SK-N-SH treated with all-trans-retinoic acid at 6 μM for 48 hours (cell line): ENCODE measurements around the gene TDRKH.

Experiments
- ATAC-seq: fragments of 200-7000 bp; cut with Tn5 transposase; 3 replicates; pipeline ENCODE4 v1.9.1; 2020; ENCODE audit warnings: mild to moderate bottlenecking, moderate library complexity
- ARNTL ChIP-seq: fragments of 450-650 bp; formaldehyde crosslinking; IDR thresholded peaks from 2 replicates; pipeline ENCODE4 v1.5.0; 2020; ENCODE audit warnings: low read depth, mild to moderate bottlenecking, moderate library complexity, borderline replicate concordance
- BACH2 ChIP-seq: fragments of 250-450 bp; sonication (Bioruptor Pico); IDR thresholded peaks from 2 replicates; pipeline ENCODE4 v1.9.0; 2021; ENCODE audit warnings: mild to moderate bottlenecking, borderline replicate concordance
- CREB5 ChIP-seq: fragments of 250-450 bp; sonication (Bioruptor Pico); IDR thresholded peaks from 2 replicates; pipeline ENCODE4 v1.5.1; 2020; ENCODE audit warnings: low read depth, mild to moderate bottlenecking, moderate library complexity
- CSDC2 ChIP-seq: fragments of 250-450 bp; sonication (Bioruptor Pico); IDR thresholded peaks from 2 replicates; pipeline ENCODE4 v1.5.0; 2020; ENCODE audit warnings: mild to moderate bottlenecking, moderate library complexity
- ESRRG ChIP-seq: fragments of 250-450 bp; sonication (Bioruptor Pico); IDR thresholded peaks from 2 replicates; pipeline ENCODE4 v1.6.1; 2021; ENCODE audit warnings: mild to moderate bottlenecking
- GLIS3 ChIP-seq: fragments of 250-450 bp; sonication (Bioruptor Pico); IDR thresholded peaks from 2 replicates; pipeline ENCODE4 v1.5.0; 2020; ENCODE audit warnings: mild to moderate bottlenecking, moderate library complexity
- ISL1 ChIP-seq: fragments of 250-450 bp; sonication (Bioruptor Pico); IDR thresholded peaks from 2 replicates; pipeline ENCODE4 v2.1.2; 2022; ENCODE audit warnings: mild to moderate bottlenecking, moderate library complexity
- OSR1 ChIP-seq: fragments of 250-450 bp; sonication (Bioruptor Pico); IDR thresholded peaks from 2 replicates; pipeline ENCODE4 v1.8.0; 2022; ENCODE audit warnings: moderate library complexity, mild to moderate bottlenecking, inconsistent platforms
- PPARA ChIP-seq: fragments of 250-450 bp; sonication (Bioruptor Pico); IDR thresholded peaks from 2 replicates; pipeline ENCODE4 v1.5.0; 2020; ENCODE audit warnings: mild to moderate bottlenecking, borderline replicate concordance
- RARB ChIP-seq: fragments of 250-450 bp; sonication (Bioruptor Pico); IDR thresholded peaks from 2 replicates; pipeline ENCODE4 v1.8.0; 2021; ENCODE audit warnings: mild to moderate bottlenecking, moderate library complexity
- SNAI2 ChIP-seq: fragments of 250-450 bp; sonication (Bioruptor Pico); IDR thresholded peaks from 2 replicates; pipeline ENCODE4 v1.5.0; 2020; ENCODE audit warnings: mild to moderate bottlenecking, moderate library complexity
- TCF4 ChIP-seq: fragments of 250-450 bp; sonication (Bioruptor Pico); IDR thresholded peaks from 2 replicates; pipeline ENCODE4 v1.8.0; 2021; ENCODE audit warnings: mild to moderate bottlenecking, moderate library complexity, borderline replicate concordance
- TOX ChIP-seq: fragments of 250-450 bp; sonication (Bioruptor Pico); IDR thresholded peaks from 2 replicates; pipeline ENCODE4 v1.8.0; 2021; ENCODE audit warnings: mild to moderate bottlenecking, moderate library complexity, borderline replicate concordance
- TSHZ2 ChIP-seq: fragments of 250-450 bp; sonication (Bioruptor Pico); IDR thresholded peaks from 2 replicates; pipeline ENCODE4 v1.5.0; 2020; ENCODE audit warnings: mild to moderate bottlenecking, moderate library complexity
- ZC3H10 ChIP-seq: fragments of 250-450 bp; sonication (Bioruptor Pico); IDR thresholded peaks from 2 replicates; pipeline ENCODE4 v1.5.1; 2021; ENCODE audit warnings: mild to moderate bottlenecking, moderate library complexity
- ZFP3 ChIP-seq: fragments of 250-450 bp; sonication (Bioruptor Pico); IDR thresholded peaks from 2 replicates; pipeline ENCODE4 v1.5.0; 2020; ENCODE audit warnings: mild to moderate bottlenecking, moderate library complexity
- ZFP30 ChIP-seq: fragments of 450-650 bp; formaldehyde crosslinking; IDR thresholded peaks from 2 replicates; pipeline ENCODE4 v1.5.0; 2022; ENCODE audit warnings: mild to moderate bottlenecking, moderate library complexity
- ZNF565 ChIP-seq: fragments of 450-650 bp; formaldehyde crosslinking; conservative IDR thresholded peaks from 2 replicates; pipeline ENCODE4 v1.5.0; 2020; ENCODE audit warnings: low read depth, mild to moderate bottlenecking, moderate library complexity
- ZNF70 ChIP-seq: fragments of 450-650 bp; formaldehyde crosslinking; IDR thresholded peaks from 2 replicates; pipeline ENCODE4 v1.5.0; 2020; ENCODE audit warnings: mild to moderate bottlenecking, moderate library complexity
- ZNF8 ChIP-seq: fragments of 450-650 bp; formaldehyde crosslinking; IDR thresholded peaks from 2 replicates; pipeline ENCODE4 v1.5.0; 2020; ENCODE audit warnings: mild to moderate bottlenecking, moderate library complexity
- TF ChIP-seq, protein P1 (sequence below): fragments of 250-450 bp; sonication (Bioruptor Pico); IDR thresholded peaks from 2 replicates; pipeline ENCODE4 v1.5.1; 2021; ENCODE audit warnings: mild to moderate bottlenecking, moderate library complexity
- TF ChIP-seq, protein P2 (sequence below): fragments of 250-450 bp; sonication (Bioruptor Pico); IDR thresholded peaks from 2 replicates; pipeline ENCODE4 v1.8.0; 2021; ENCODE audit warnings: low read depth, mild to moderate bottlenecking, moderate library complexity, borderline replicate concordance

The TDRKH gene

DNA sequence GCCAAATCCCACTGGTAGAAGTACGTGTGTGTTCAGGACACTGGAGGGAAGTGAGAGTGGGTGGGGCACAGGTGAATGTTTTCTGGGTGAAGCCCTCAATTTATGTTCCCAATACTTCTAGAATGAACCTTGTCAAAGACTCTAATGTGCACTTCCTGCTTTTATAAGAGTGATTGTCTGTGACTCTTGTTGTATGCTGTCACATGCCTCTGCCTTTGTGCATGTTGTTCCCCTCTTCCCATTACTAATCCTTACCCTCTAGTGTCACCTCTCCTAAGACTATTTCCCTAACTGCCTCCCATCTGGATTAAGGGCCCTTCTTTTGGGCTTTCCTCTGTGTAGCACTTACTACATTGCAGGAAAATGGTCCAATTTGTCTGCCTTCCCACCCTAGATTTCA lies 17.5 kb upstream of the TDRKH start:
- ATAC-seq = no peak
- TF ChIP-seq TOX = no peak
- no peak for TF ChIP-seq TSHZ2 (CRISPR knock-in tag)
- TF ChIP-seq ZNF70 (CRISPR knock-in tag) = no peak
- no peak for TF ChIP-seq ARNTL
- TF ChIP-seq ZNF565 (CRISPR knock-in tag) = no peak
- no peak for TF ChIP-seq ZC3H10 (CRISPR knock-in tag)
- no peak for TF ChIP-seq ZFP3 (CRISPR knock-in tag)
- TF ChIP-seq, protein P1, sequence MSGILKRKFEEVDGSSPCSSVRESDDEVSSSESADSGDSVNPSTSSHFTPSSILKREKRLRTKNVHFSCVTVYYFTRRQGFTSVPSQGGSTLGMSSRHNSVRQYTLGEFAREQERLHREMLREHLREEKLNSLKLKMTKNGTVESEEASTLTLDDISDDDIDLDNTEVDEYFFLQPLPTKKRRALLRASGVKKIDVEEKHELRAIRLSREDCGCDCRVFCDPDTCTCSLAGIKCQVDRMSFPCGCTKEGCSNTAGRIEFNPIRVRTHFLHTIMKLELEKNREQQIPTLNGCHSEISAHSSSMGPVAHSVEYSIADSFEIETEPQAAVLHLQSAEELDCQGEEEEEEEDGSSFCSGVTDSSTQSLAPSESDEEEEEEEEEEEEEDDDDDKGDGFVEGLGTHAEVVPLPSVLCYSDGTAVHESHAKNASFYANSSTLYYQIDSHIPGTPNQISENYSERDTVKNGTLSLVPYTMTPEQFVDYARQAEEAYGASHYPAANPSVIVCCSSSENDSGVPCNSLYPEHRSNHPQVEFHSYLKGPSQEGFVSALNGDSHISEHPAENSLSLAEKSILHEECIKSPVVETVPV (CRISPR knock-in tag) = no peak
- TF ChIP-seq RARB (CRISPR knock-in tag) = no peak
- no peak for TF ChIP-seq PPARA
- no peak for TF ChIP-seq CREB5 (CRISPR knock-in tag)
- no peak for TF ChIP-seq GLIS3 (CRISPR knock-in tag)
- no peak for TF ChIP-seq CSDC2 (CRISPR knock-in tag)
- TF ChIP-seq ZNF8 (CRISPR knock-in tag) = no peak
- no peak for TF ChIP-seq BACH2
- no peak for TF ChIP-seq ZFP30 (CRISPR knock-in tag)
- TF ChIP-seq SNAI2 (CRISPR knock-in tag) = no peak
- TF ChIP-seq, protein P2, sequence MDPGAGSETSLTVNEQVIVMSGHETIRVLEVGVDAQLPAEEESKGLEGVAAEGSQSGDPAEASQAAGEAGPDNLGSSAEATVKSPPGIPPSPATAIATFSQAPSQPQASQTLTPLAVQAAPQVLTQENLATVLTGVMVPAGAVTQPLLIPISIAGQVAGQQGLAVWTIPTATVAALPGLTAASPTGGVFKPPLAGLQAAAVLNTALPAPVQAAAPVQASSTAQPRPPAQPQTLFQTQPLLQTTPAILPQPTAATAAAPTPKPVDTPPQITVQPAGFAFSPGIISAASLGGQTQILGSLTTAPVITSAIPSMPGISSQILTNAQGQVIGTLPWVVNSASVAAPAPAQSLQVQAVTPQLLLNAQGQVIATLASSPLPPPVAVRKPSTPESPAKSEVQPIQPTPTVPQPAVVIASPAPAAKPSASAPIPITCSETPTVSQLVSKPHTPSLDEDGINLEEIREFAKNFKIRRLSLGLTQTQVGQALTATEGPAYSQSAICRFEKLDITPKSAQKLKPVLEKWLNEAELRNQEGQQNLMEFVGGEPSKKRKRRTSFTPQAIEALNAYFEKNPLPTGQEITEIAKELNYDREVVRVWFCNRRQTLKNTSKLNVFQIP (CRISPR knock-in tag) = no peak
- no peak for TF ChIP-seq ESRRG (CRISPR knock-in tag)

GRCh38 chr1:151807131-151807530 lies 16.8 kb upstream of the TDRKH start:
- no peak for TF ChIP-seq ISL1 (CRISPR knock-in tag)
- TF ChIP-seq ZFP30 (CRISPR knock-in tag) = no peak
- no peak for TF ChIP-seq RARB (CRISPR knock-in tag)
- TF ChIP-seq CSDC2 (CRISPR knock-in tag) = no peak
- no peak for TF ChIP-seq SNAI2 (CRISPR knock-in tag)
- TF ChIP-seq ZC3H10 (CRISPR knock-in tag) = no peak
- TF ChIP-seq TCF4 (CRISPR knock-in tag) = no peak
- TF ChIP-seq PPARA = no peak
- no peak for TF ChIP-seq ESRRG (CRISPR knock-in tag)
- no peak for TF ChIP-seq OSR1
- no peak for TF ChIP-seq GLIS3 (CRISPR knock-in tag)
- TF ChIP-seq, protein P2 (CRISPR knock-in tag) = no peak
- TF ChIP-seq, protein P1 (CRISPR knock-in tag) = no peak
- no peak for TF ChIP-seq CREB5 (CRISPR knock-in tag)
- no peak for TF ChIP-seq TOX
- no peak for TF ChIP-seq TSHZ2 (CRISPR knock-in tag)
- no peak for TF ChIP-seq ARNTL
- TF ChIP-seq, all 23 proteins: peak for 0
- no peak for ATAC-seq
